K562 (cell line): ENCODE results near the gene NFS1. TPM values are rescaled to one million over a fixed set of nuclear protein-coding genes. Genes with fewer than 3 reads are reported as not detected.

ENCODE experiments used
- ATF1 ChIP-seq, 2 experiments: fragments of 450-650 bp in 1 of 2; IDR thresholded peaks; 2 replicates each; pipeline ENCODE4 v1.6.1; 2016; ENCODE audit warnings: missing compliant biosample characterization in 1 of 2, missing genetic modification characterization in 1 of 2
- ATF6 ChIP-seq: sonication (generic); formaldehyde crosslinking; IDR thresholded peaks from 2 replicates; pipeline ENCODE4 v1.4.0; 2020; ENCODE audit warnings: mild to moderate bottlenecking, missing genetic modification reagents
- C11orf30 ChIP-seq: fragments of 450-650 bp; IDR thresholded peaks from 2 replicates; pipeline ENCODE4 v1.6.1; 2016; ENCODE audit warnings: low read depth, mild to moderate bottlenecking
- CBX5 ChIP-seq: IDR thresholded peaks from 2 replicates; pipeline ENCODE4 v1.6.1; 2014; ENCODE audit warnings: low read depth, borderline replicate concordance
- GATAD2B ChIP-seq: fragments of 450-650 bp; IDR thresholded peaks from 2 replicates; pipeline ENCODE4 v1.6.1; 2017; ENCODE audit warnings: mild to moderate bottlenecking, borderline replicate concordance
- ILF3 ChIP-seq: fragments of 450-650 bp; IDR thresholded peaks from 2 replicates; pipeline ENCODE4 v1.6.1; 2018; ENCODE audit warnings: antibody characterized with exemption, mild to moderate bottlenecking, moderate library complexity, borderline replicate concordance
- JUN ChIP-seq, 2 experiments: sonication (generic) in 1 of 2; formaldehyde crosslinking in 1 of 2; IDR thresholded peaks; 2 replicates each; pipeline versions ENCODE4 v1.6.1 to v1.8.0; 2012 to 2022; ENCODE audit warnings: borderline replicate concordance in 2 of 2, mild to moderate bottlenecking in 2 of 2, improper control_type of control experiment in 1 of 2, low read depth in 1 of 2, low read length in 1 of 2, missing genetic modification reagents in 1 of 2
- POLR2AphosphoS5 ChIP-seq: IDR thresholded peaks from 2 replicates; pipeline ENCODE4 v1.6.1; 2011; ENCODE audit warnings: mild to moderate bottlenecking, low read depth, low read length, moderate library complexity; ENCODE audit not compliant: control insufficient read depth, insufficient read depth
- RAD51 ChIP-seq: fragments of 450-650 bp; IDR thresholded peaks from 2 replicates; pipeline ENCODE4 v1.7.1; 2016; ENCODE audit warnings: low read depth, mild to moderate bottlenecking, borderline replicate concordance
- RBM25 ChIP-seq: fragments of 200-400 bp; formaldehyde crosslinking; IDR thresholded peaks from 2 replicates; pipeline ENCODE4 v1.6.1; 2018; ENCODE audit warnings: low read length, low read depth, moderate library complexity; ENCODE audit not compliant: severe bottlenecking
- SREBF2 ChIP-seq: sonication (generic); formaldehyde crosslinking; IDR thresholded peaks from 2 replicates; pipeline ENCODE4 v1.4.0; 2020; ENCODE audit warnings: mild to moderate bottlenecking, missing genetic modification reagents
- SUPT5H ChIP-seq: fragments of 450-650 bp; IDR thresholded peaks from 2 replicates; pipeline ENCODE4 v1.6.1; 2016
- ZNF124 ChIP-seq: sonication (generic); formaldehyde crosslinking; IDR thresholded peaks from 2 replicates; pipeline ENCODE4 v1.8.1; 2022; ENCODE audit warnings: missing genetic modification reagents
- ZNF23 ChIP-seq: fragments of 250-450 bp; sonication (Bioruptor Pico); IDR thresholded peaks from 2 replicates; pipeline ENCODE4 v1.4.0; 2020; ENCODE audit warnings: mild to moderate bottlenecking
- ZNF584 ChIP-seq: fragments of 200-800 bp; sonication (Bioruptor generic); IDR thresholded peaks from 2 replicates; pipeline ENCODE4 v1.6.1; 2016; ENCODE audit warnings: low read depth, mild to moderate bottlenecking, missing genetic modification characterization, missing compliant biosample characterization
- ZNF699 ChIP-seq: fragments of 250-450 bp; sonication (Bioruptor Pico); IDR thresholded peaks from 2 replicates; pipeline ENCODE4 v1.8.0; 2021; ENCODE audit warnings: mild to moderate bottlenecking, moderate library complexity; ENCODE audit not compliant: insufficient replicate concordance
- ZNF717 ChIP-seq: fragments of 250-450 bp; sonication (Bioruptor Pico); IDR thresholded peaks from 2 replicates; pipeline ENCODE4 v1.5.0; 2021
- polyA plus RNA-seq, 8 experiments: library from polyadenylated mRNA; depleted of rRNA in 4 of 8; stranded (reverse) in 5 of 8; unstranded in 3 of 8; fragments of >200 nt; fragmentation: Nextera tagmentation in 2 of 8; fragmentation: Illumina TruSeq in 1 of 8; extraction: Ambion mirVana in 2 of 8; extraction: Trizol in 1 of 8; gene quantifications; 2 replicates each; pipeline versions ENCODE4 v1.2.1 to v1.2.3, GENCODE V29; 2011 to 2014; ENCODE audit warnings: inconsistent platforms in 1 of 8, missing spikeins in 1 of 8
- total RNA-seq, 7 experiments: library from RNA; depleted of rRNA in 6 of 7; stranded (reverse); fragments of >200 nt in 6 of 7; fragmentation: Illumina TruSeq in 2 of 7; extraction: Trizol in 2 of 7; gene quantifications; 2 replicates each; pipeline versions ENCODE4 v1.2.1 to v1.2.3, GENCODE V29; 2011 to 2021; ENCODE audit warnings: low replicate concordance in 1 of 7
- TF ChIP-seq, protein P1 (sequence below): fragments of 250-450 bp; sonication (Bioruptor Pico); IDR thresholded peaks from 2 replicates; pipeline ENCODE4 v1.8.0; 2022; ENCODE audit warnings: inconsistent platforms, mild to moderate bottlenecking, moderate library complexity, borderline replicate concordance
- TF ChIP-seq, protein P2 (sequence below): sonication (generic); formaldehyde crosslinking; IDR thresholded peaks from 2 replicates; pipeline ENCODE4 v1.8.1; 2023; ENCODE audit warnings: mild to moderate bottlenecking, missing genetic modification reagents
- TF ChIP-seq, protein P3 (sequence below): fragments of 250-450 bp; sonication (Bioruptor Pico); IDR thresholded peaks from 2 replicates; pipeline ENCODE4 v1.8.0; 2021; ENCODE audit warnings: moderate library complexity, mild to moderate bottlenecking, inconsistent platforms

NFS1 gene
- total and polyA plus RNA-seq, 9 of the 15 experiments (the other 6 are each of a cell fraction or from before 2014, with no cell fraction given): 11.5 to 84.8 (median 47.1) TPM

- TF ChIP-seq, protein P1, sequence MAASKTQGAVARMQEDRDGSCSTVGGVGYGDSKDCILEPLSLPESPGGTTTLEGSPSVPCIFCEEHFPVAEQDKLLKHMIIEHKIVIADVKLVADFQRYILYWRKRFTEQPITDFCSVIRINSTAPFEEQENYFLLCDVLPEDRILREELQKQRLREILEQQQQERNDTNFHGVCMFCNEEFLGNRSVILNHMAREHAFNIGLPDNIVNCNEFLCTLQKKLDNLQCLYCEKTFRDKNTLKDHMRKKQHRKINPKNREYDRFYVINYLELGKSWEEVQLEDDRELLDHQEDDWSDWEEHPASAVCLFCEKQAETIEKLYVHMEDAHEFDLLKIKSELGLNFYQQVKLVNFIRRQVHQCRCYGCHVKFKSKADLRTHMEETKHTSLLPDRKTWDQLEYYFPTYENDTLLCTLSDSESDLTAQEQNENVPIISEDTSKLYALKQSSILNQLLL (CRISPR knock-in tag): no peak
- TF ChIP-seq ZNF23 (CRISPR knock-in tag) (no peak), ZNF584 (CRISPR knock-in tag) (no peak), CBX5 (0 out of 2 replicates have a peak, but pooled peaks have one; percentile 6), ILF3 (no peak), RBM25 (no peak), JUN (IDR thresholded peaks at IDR 0.05; ENCODE audit: borderline replicate concordance, low read depth, low read length) (no peak), JUN (CRISPR knock-in tag; IDR thresholded peaks at IDR 0.05; ENCODE audit: borderline replicate concordance) (peak; percentile 73; the same call in 1 of the 2 replicates), C11orf30 (peak; percentile 97), GATAD2B (peak; percentile 29; the same call in 1 of the 2 replicates), ZNF124 (no peak), RAD51 (no peak), ATF6 (CRISPR knock-in tag) (no peak), ZNF699 (CRISPR knock-in tag) (no peak), ZNF717 (CRISPR knock-in tag) (no peak), SREBF2 (no peak), ATF1 (CRISPR knock-in tag; IDR thresholded peaks at IDR 0.05) (peak; percentile 90), ATF1 (tag; IDR thresholded peaks at IDR 0.05) (peak; percentile 96), POLR2AphosphoS5 (peak; percentile 74; the same call in 1 of the 2 replicates), SUPT5H (peak; percentile 91)
- TF ChIP-seq, protein P2, sequence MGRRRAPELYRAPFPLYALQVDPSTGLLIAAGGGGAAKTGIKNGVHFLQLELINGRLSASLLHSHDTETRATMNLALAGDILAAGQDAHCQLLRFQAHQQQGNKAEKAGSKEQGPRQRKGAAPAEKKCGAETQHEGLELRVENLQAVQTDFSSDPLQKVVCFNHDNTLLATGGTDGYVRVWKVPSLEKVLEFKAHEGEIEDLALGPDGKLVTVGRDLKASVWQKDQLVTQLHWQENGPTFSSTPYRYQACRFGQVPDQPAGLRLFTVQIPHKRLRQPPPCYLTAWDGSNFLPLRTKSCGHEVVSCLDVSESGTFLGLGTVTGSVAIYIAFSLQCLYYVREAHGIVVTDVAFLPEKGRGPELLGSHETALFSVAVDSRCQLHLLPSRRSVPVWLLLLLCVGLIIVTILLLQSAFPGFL: 0 out of 2 replicates have a peak, but pooled peaks have one; percentile 28
- TF ChIP-seq, protein P3, sequence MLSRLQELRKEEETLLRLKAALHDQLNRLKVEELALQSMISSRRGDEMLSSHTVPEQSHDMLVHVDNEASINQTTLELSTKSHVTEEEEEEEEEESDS (CRISPR knock-in tag): no peak
These were observed at the start of gene NFS1, which contains the start of gene ROMO1 (continued) for GRCh38 chr20:35699127-35699956.
